ENCODE measurements around the gene HS6ST3. TPM values are rescaled to one million over a fixed set of nuclear protein-coding genes. Genes with fewer than 3 reads are reported as not detected.

The HS6ST3 gene
- total and polyA plus RNA-seq, 10 donors: 0.03 TPM; not detected in 9

DNA sequence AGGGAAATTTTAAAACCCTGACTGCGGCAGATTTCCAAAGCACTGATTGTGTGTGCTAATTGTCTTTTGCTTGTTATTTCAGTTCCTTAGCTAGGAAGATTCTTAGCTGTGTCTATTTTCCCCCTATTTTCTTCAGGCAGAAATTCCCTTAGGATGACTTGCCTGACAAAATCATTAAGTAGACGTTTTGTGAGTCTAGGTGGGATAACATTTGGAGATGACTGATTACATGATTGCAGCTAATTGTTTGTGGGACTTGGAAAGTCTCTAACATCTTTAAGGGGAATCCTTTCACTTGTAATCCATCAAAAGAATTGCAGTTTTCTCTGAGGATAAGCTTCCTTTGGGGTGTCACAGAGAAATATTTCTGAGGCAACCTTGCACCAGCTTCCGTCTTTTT, 676.4 kb downstream of the HS6ST3 start:
- TF ChIP-seq, protein P1, sequence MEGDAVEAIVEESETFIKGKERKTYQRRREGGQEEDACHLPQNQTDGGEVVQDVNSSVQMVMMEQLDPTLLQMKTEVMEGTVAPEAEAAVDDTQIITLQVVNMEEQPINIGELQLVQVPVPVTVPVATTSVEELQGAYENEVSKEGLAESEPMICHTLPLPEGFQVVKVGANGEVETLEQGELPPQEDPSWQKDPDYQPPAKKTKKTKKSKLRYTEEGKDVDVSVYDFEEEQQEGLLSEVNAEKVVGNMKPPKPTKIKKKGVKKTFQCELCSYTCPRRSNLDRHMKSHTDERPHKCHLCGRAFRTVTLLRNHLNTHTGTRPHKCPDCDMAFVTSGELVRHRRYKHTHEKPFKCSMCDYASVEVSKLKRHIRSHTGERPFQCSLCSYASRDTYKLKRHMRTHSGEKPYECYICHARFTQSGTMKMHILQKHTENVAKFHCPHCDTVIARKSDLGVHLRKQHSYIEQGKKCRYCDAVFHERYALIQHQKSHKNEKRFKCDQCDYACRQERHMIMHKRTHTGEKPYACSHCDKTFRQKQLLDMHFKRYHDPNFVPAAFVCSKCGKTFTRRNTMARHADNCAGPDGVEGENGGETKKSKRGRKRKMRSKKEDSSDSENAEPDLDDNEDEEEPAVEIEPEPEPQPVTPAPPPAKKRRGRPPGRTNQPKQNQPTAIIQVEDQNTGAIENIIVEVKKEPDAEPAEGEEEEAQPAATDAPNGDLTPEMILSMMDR (IDR thresholded peaks at IDR 0.05 in 8 of 11, conservative IDR thresholded peaks at IDR 0.05 in 3 of 11): no peak
- TF ChIP-seq POLR2A (IDR thresholded peaks at IDR 0.05): no peak
- TF ChIP-seq POLR2AphosphoS5 (IDR thresholded peaks at IDR 0.05): no peak
- Histone ChIP-seq H3K27me3 (replicated peaks in 1 of 7) (no peaks in the 10 kb centered on the region), H3K36me3 (no peaks in the 10 kb centered on the region), H3K4me3 (no peak overlapping the region), H3K9me3 (no peaks in the 10 kb centered on the region), H3K4me1 (no peaks in the 10 kb centered on the region), H3K27ac (no peak overlapping the region)
- DNase-seq: no peak
- intact Hi-C loops (cut with DNase I; ENCODE audit: low total_unique reads): no loop called here
- WGBS, 5 donors: 67 to 76% (median 71%) methylated on average over 3 of the region's 3 CpGs

DNA sequence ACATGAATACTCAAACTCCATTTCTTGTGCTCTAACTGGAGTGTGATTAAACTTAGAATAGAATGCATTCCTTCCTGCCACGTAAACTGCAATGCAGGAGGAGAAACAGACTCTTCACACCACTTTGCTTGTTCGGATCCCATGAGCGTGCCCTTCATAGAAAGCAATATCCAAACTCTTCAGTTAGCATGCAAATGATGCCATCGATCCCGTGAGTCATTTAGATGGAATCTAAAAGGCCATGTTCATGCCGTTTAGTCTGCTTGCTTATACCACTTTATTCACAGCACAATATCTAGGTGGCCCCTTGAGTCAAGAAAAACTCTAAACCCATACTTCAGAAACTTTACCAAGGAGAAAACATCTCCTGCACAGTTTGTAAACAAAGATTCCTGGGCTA, 678.6 kb downstream of the HS6ST3 start:
- Histone ChIP-seq H3K27ac (no peak overlapping the region), H3K27me3 (replicated peaks in 1 of 7) (no peaks in the 10 kb centered on the region), H3K4me3 (no peak overlapping the region), H3K4me1 (no peaks in the 10 kb centered on the region), H3K9me3 (peaks cover 0 to 3% (median 0%) of the 10 kb centered on the region in 8 donors), H3K36me3 (no peaks in the 10 kb centered on the region)
- 80 to 93% (median 88%) methylated on average over 6 of the region's 6 CpGs for WGBS, 5 donors
- intact Hi-C loops (cut with DNase I; ENCODE audit: low total_unique reads): no loop called here
- TF ChIP-seq POLR2AphosphoS5 (IDR thresholded peaks at IDR 0.05) (no peak), POLR2A (IDR thresholded peaks at IDR 0.05) (no peak)
- TF ChIP-seq, protein P1 (IDR thresholded peaks at IDR 0.05 in 8 of 11, conservative IDR thresholded peaks at IDR 0.05 in 3 of 11): no peak
- DNase-seq: no peak

DNA sequence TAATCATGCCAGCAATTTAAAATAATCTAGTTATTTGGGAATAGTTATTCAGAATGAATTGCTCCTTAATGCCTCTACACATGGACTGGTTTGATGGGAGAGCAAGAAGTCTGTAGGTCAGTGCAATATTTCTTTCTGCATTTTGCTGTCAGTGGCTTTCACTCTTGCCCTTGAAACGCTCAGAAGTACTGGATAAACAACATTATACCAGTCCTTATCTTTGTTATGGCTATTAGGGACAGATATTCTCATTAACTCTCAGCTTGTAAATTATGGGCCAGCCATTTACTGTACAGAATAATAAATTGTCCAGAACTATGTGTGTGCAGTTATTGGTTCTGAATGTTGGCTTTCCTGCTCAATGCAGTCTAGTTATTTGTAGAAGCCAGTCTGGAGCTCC, 680.0 kb downstream of the HS6ST3 start:
- TF ChIP-seq POLR2A (IDR thresholded peaks at IDR 0.05): no peak
- no peaks in the 10 kb centered on the region for H3K4me1 ChIP-seq
- no peaks in the 10 kb centered on the region for H3K27me3 ChIP-seq (replicated peaks in 1 of 7)
- WGBS, 5 donors: 28 to 59% (median 38%) methylated on average over 1 of the region's 1 CpG
- H3K36me3 ChIP-seq: no peaks in the 10 kb centered on the region
- H3K4me3 ChIP-seq: no peak overlapping the region
- intact Hi-C loops (cut with DNase I; ENCODE audit: low total_unique reads): no loop called here
- no peak for DNase-seq
- H3K9me3 ChIP-seq: peaks cover 0 to 4% (median 0%) of the 10 kb centered on the region in 8 donors
- no peak overlapping the region for H3K27ac ChIP-seq

DNA sequence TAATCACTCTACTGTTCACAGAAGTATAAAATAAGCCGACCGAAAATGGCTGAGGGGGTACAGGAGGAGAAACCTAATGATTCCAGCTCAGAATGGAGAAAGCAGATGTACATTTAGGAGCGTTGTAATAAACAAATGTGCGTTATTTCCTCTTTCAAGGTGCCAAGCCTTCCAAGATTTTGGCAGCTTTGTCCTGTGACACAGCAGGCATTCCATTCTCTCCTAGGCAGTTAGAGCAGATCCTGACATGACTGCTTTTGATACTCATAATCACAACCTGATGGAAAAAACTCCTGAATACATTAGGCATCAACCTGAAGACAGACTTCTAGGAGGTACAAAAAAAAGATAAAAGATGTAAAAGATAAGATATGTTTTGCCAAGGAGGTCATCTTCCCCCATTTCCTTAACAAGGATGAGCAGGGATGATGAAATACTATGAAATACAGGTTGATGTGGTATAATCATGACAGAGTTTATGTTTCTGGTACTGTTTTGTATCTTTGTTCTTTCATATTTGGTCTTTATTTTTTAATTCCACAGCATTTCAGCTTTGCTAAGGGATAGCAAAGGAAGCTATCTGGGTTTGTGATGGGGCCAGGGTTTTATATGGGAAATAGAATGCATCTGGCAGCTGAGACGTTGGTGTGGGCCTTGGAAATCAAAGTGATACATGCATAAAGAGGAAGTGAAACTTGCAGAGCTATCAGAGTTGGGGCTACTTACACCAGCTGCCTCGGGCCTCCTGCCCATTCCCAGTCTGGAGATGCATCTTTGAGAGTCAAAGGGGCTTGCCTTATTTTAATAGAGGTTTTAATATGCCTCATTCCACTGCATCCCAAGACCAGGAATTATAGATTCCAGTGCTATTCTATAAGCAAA, 681.8 kb downstream of the HS6ST3 start:
- DNase-seq: no peak
- no peaks in the 10 kb centered on the region for H3K27me3 ChIP-seq (replicated peaks in 1 of 7)
- no peaks in the 10 kb centered on the region for H3K4me1 ChIP-seq
- no peak overlapping the region for H3K27ac ChIP-seq
- WGBS, 5 donors: 61 to 68% (median 64%) methylated on average over 6 of the region's 6 CpGs
- TF ChIP-seq, protein P1 (IDR thresholded peaks at IDR 0.05 in 8 of 11, conservative IDR thresholded peaks at IDR 0.05 in 3 of 11): no peak
- TF ChIP-seq POLR2AphosphoS5 (IDR thresholded peaks at IDR 0.05) (no peak), POLR2A (IDR thresholded peaks at IDR 0.05) (no peak)
- intact Hi-C loops (cut with DNase I; ENCODE audit: low total_unique reads): no loop called here
- H3K36me3 ChIP-seq: no peaks in the 10 kb centered on the region
- H3K4me3 ChIP-seq: no peak overlapping the region
- H3K9me3 ChIP-seq: peaks cover 0 to 8% (median 0%) of the 10 kb centered on the region in 8 donors

All from spleen (tissue), 11 donors.